B cell (primary cell): Measurements from ENCODE around the gene GLRX5. TPM values are rescaled to one million over a fixed set of nuclear protein-coding genes. Genes with fewer than 3 reads are reported as not detected.
A peak's percentile ranks its signal among the peaks of the same experiment; 100 is the strongest.

ENCODE experiments used
- ATAC-seq: fragments of 200-7000 bp; cut with Tn5 transposase; one replicate; pipeline ENCODE4 v1.10.0; 2021; ENCODE audit warnings: low read depth, mild to moderate bottlenecking, moderate number of reproducible peaks, moderate library complexity
- CTCF ChIA-PET: fragments of 350-600 bp; sonication (Branson Sonifier 250); formaldehyde crosslinking; loops from one replicate; lab custom pipeline; 2021; ENCODE audit warnings: antibody characterized with exemption, inconsistent platforms; lab: Charles Lee
- POLR2A ChIA-PET: fragments of 350-600 bp; sonication (Branson Sonifier 250); formaldehyde crosslinking; loops from one replicate; lab custom pipeline; 2021; ENCODE audit warnings: antibody characterized with exemption; lab: Charles Lee
- DNase-seq: peaks from one replicate; pipeline ENCODE4 v3.0.0; 2013
- H2AFZ ChIP-seq: 2 replicates; pipeline ENCODE4 v1.6.1; 2012; ENCODE audit warnings: mild to moderate bottlenecking, low read depth, low read length; ENCODE audit not compliant: insufficient read depth, poor library complexity, severe bottlenecking
- H3K27ac ChIP-seq, 2 donors: 1 replicate in 1 of 2; 2 replicates in 1 of 2; pipeline ENCODE4 v1.5.1; 2012 to 2013; ENCODE audit warnings: low read length in 2 of 2, mild to moderate bottlenecking in 2 of 2, moderate library complexity in 1 of 2
- H3K27me3 ChIP-seq, 4 experiments: fragments of 200-600 bp in 1 of 4; sonication (generic) in 1 of 4; replicated peaks in 1 of 4; 1 replicate in 2 of 4; 2 replicates in 2 of 4; pipeline versions ENCODE4 v1.6.1 to v1.7.0; 2013 to 2016; ENCODE audit warnings: low read length in 3 of 4, mild to moderate bottlenecking in 2 of 4, mixed read lengths in 1 of 4, moderate library complexity in 1 of 4; ENCODE audit not compliant: insufficient read depth in 4 of 4, control insufficient read depth in 3 of 4; ENCODE audit errors: control extremely low read depth in 1 of 4
- H3K36me3 ChIP-seq, 2 experiments: replicated peaks in 1 of 2; 1 replicate in 1 of 2; 2 replicates in 1 of 2; pipeline versions ENCODE4 v1.6.1 to v1.7.1; 2013; ENCODE audit warnings: low read length in 1 of 2; ENCODE audit not compliant: insufficient read depth in 2 of 2, control insufficient read depth in 1 of 2; ENCODE audit errors: control extremely low read depth in 1 of 2, extremely low read depth in 1 of 2
- H3K4me1 ChIP-seq, 2 donors: fragments of 200-600 bp in 1 of 2; sonication (generic) in 1 of 2; 1 replicate in 1 of 2; 2 replicates in 1 of 2; pipeline versions ENCODE4 v1.5.1 to v1.6.1; 2013 to 2017; ENCODE audit warnings: low read length in 2 of 2; ENCODE audit not compliant: control insufficient read depth in 2 of 2, insufficient read depth in 2 of 2
- H3K4me2 ChIP-seq: replicated peaks from 2 replicates; pipeline ENCODE3; 2012; ENCODE audit warnings: mild to moderate bottlenecking, low read depth, low read length; ENCODE audit not compliant: poor library complexity, severe bottlenecking
- H3K4me3 ChIP-seq, 5 experiments: fragments of 200-600 bp in 1 of 5; sonication (generic) in 1 of 5; 1 replicate in 3 of 5; 2 replicates in 2 of 5; pipeline versions ENCODE4 v1.5.1 to v1.7.0; 2011 to 2016; ENCODE audit warnings: low read length in 4 of 5, mild to moderate bottlenecking in 4 of 5, low read depth in 2 of 5, control low read depth in 1 of 5, moderate library complexity in 1 of 5; ENCODE audit not compliant: insufficient read depth in 1 of 5; ENCODE audit errors: control extremely low read depth in 1 of 5, extremely low read depth in 1 of 5
- H3K79me2 ChIP-seq: fragments of 200-600 bp; sonication (generic); one replicate; pipeline ENCODE4 v1.6.0; 2016; ENCODE audit warnings: low read length; ENCODE audit not compliant: control insufficient read depth, insufficient read depth
- H3K9ac ChIP-seq: fragments of 200-600 bp; sonication (generic); 2 replicates; pipeline ENCODE4 v1.6.1; 2017; ENCODE audit warnings: mild to moderate bottlenecking, low read length, moderate library complexity
- H3K9me3 ChIP-seq, 3 donors: one replicate each; pipeline versions ENCODE4 v1.6.1 to v1.7.1; 2013; ENCODE audit warnings: low read length in 2 of 3; ENCODE audit not compliant: control insufficient read depth in 2 of 3, insufficient read depth in 1 of 3; ENCODE audit errors: control extremely low read depth in 1 of 3
- H4K20me1 ChIP-seq: 2 replicates; pipeline ENCODE4 v1.6.0; 2012; ENCODE audit warnings: mild to moderate bottlenecking, low read length; ENCODE audit not compliant: insufficient read depth, control insufficient read depth, poor library complexity, severe bottlenecking
- H3K27ac Mint-ChIP-seq: one replicate; pipeline ENCODE4 v1.8.0; 2021; ENCODE audit warnings: mixed read lengths
- H3K27me3 Mint-ChIP-seq: one replicate; pipeline ENCODE4 v1.8.0; 2021; ENCODE audit warnings: mixed read lengths
- H3K4me1 Mint-ChIP-seq: one replicate; pipeline ENCODE4 v1.8.0; 2021; ENCODE audit warnings: mixed read lengths
- H3K4me3 Mint-ChIP-seq: one replicate; pipeline ENCODE4 v1.8.0; 2021; ENCODE audit warnings: mixed read lengths
- H3K9me3 Mint-ChIP-seq: one replicate; pipeline ENCODE4 v1.8.0; 2022; ENCODE audit warnings: mixed read lengths; ENCODE audit not compliant: insufficient read depth
- EZH2 ChIP-seq: IDR thresholded peaks from 2 replicates; pipeline ENCODE4 v1.6.1; 2012; ENCODE audit warnings: borderline replicate concordance, low read depth, mild to moderate bottlenecking, moderate library complexity, low read length; ENCODE audit not compliant: insufficient read depth, poor library complexity, severe bottlenecking
- WGBS: methylation state at CpG from one replicate; pipeline ENCODE4 v1.1.5; 2013; ENCODE audit warnings: missing lambda C conversion rate; ENCODE audit not compliant: insufficient coverage; 5-methylcytosine and 5-hydroxymethylcytosine counted together
- intact Hi-C: fragments of 100-400 bp; cut with micrococcal nuclease; formaldehyde crosslinking; loops from one replicate; pipeline ENCODE4 v1.10.0; 2022
- polyA plus RNA-seq: library from polyadenylated mRNA; depleted of rRNA; stranded (reverse); fragments of >200 nt; gene quantifications from 2 replicates; pipeline ENCODE4 v1.2.3, GENCODE V29; 2012
- total RNA-seq, 2 donors: library from RNA; stranded (reverse); fragments of 120-200 nt in 1 of 2; gene quantifications; 1 replicate in 1 of 2; 2 replicates in 1 of 2; pipeline versions ENCODE4 v1.2.3 to v1.2.4, GENCODE V29; 2013 to 2022
- TF ChIP-seq, protein P1 (sequence below): fragments of 200-600 bp; IDR thresholded peaks from one replicate; pipeline ENCODE4 v1.8.0; 2022; ENCODE audit warnings: antibody characterized with exemption, mild to moderate bottlenecking

The GLRX5 gene
- total and polyA plus RNA-seq, 2 donors (not counting 1 experiment from before 2014, with no cell fraction given) = 7.8 to 18.4 TPM

DNA sequence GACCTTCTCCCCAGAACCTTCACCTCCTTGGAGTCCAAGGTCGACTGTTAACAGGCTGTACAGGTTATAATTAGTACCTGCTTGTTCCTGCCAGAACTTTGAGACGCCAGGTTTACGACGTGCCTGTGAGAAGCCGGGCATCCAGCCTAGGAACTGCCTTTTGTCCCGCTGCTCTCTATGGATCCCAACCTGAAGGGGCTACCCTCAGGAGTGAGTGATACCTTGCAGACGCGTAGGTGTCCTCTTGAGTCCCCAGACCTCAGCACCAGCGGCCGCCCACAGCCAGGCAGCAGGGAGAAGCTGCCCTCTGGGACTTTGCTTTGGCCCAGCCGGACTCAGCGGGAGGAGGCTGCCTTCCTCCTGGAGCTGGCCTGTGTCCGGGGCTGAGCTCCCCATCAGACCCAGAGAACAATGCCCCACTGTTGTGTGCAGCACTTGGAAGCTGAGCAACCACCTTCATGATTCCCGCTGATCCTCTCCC, 34.6 kb upstream of the GLRX5 start:
- intact Hi-C loops = no loop called here
- Histone ChIP-seq H2AFZ (no peak overlapping the region), H3K27me3 (no peaks in the 10 kb centered on the region), H3K79me2 (peaks cover 92% of the 10 kb centered on the region), H3K27ac (no peak overlapping the region), H3K9ac (no peak overlapping the region), H3K4me2 (no peak overlapping the region), H3K4me3 (no peak overlapping the region), H3K4me1 (peaks cover 60 to 94% of the 10 kb centered on the region in 2 donors), H3K9me3 (no peaks in the 10 kb centered on the region), H3K36me3 (peaks cover 0 to 39% of the 10 kb centered on the region in 2 experiments), H4K20me1 (peaks cover 44% of the 10 kb centered on the region)
- peak overlapping the region; percentile 67 for H3K27ac Mint-ChIP-seq
- ChIA-PET POLR2A (interaction anchor here (0.6 kb wide), 1 partner anchor 15 kb away, joined by 3 read pairs; no protein-coding TSS in a partner anchor), CTCF (no interaction called here)
- H3K4me1 Mint-ChIP-seq = peaks cover 90% of the 10 kb centered on the region
- WGBS = 91% methylated on average over 14 of the region's 14 CpGs
- DNase-seq (no peak), ATAC-seq (no peak)
- no peaks in the 10 kb centered on the region for H3K9me3 Mint-ChIP-seq
- H3K27me3 Mint-ChIP-seq = no peaks in the 10 kb centered on the region
- H3K4me3 Mint-ChIP-seq = peak overlapping the region; percentile 52
- TF ChIP-seq, protein P1, sequence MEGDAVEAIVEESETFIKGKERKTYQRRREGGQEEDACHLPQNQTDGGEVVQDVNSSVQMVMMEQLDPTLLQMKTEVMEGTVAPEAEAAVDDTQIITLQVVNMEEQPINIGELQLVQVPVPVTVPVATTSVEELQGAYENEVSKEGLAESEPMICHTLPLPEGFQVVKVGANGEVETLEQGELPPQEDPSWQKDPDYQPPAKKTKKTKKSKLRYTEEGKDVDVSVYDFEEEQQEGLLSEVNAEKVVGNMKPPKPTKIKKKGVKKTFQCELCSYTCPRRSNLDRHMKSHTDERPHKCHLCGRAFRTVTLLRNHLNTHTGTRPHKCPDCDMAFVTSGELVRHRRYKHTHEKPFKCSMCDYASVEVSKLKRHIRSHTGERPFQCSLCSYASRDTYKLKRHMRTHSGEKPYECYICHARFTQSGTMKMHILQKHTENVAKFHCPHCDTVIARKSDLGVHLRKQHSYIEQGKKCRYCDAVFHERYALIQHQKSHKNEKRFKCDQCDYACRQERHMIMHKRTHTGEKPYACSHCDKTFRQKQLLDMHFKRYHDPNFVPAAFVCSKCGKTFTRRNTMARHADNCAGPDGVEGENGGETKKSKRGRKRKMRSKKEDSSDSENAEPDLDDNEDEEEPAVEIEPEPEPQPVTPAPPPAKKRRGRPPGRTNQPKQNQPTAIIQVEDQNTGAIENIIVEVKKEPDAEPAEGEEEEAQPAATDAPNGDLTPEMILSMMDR = no peak
- TF ChIP-seq EZH2 = no peak

DNA sequence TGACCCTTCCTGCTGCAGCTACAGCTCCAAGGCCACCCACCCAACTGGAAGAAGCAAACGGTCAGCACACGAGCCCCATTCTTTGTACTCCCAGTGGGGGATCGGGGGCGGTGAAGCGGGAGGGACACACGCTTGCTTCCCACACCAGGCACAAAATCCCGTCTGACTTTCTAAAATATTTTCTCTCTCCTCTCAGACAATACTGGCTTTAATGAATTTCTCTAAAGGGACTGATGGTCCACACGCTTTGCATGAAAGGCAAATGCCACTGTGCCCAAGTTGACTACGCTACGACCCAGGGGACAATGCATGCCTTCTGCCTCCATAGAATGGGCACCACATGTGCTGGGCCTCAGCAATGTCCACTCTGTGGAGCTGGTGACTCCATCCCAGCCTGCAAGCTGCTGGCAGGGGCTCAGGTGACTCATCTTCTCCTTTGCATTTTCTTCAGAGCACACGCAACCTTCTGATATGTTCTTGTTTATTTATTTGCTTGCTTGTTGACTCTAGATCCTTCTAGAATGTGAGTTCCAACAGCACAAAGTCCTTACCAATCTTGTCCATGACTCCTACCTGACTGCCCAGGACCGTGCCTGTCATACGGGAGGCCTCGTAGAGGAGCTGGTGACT, 34.0 kb upstream of the GLRX5 start:
- Histone ChIP-seq H3K79me2 (peaks cover 96% of the 10 kb centered on the region), H3K4me1 (peaks cover 57 to 94% of the 10 kb centered on the region in 2 donors), H3K9ac (no peak overlapping the region), H3K9me3 (no peaks in the 10 kb centered on the region), H2AFZ (no peak overlapping the region), H3K4me3 (no peak overlapping the region), H3K36me3 (peaks cover 0 to 39% of the 10 kb centered on the region in 2 experiments), H3K27me3 (no peaks in the 10 kb centered on the region), H4K20me1 (peaks cover 50% of the 10 kb centered on the region), H3K4me2 (no peak overlapping the region), H3K27ac (no peak overlapping the region)
- 72% methylated on average over 11 of the region's 14 CpGs for WGBS
- Mint-ChIP-seq H3K9me3 (no peaks in the 10 kb centered on the region), H3K4me3 (peak overlapping the region; percentile 52), H3K27me3 (no peaks in the 10 kb centered on the region), H3K27ac (peak overlapping the region; percentile 67), H3K4me1 (peaks cover 89% of the 10 kb centered on the region)
- DNase-seq = no peak
- ChIA-PET POLR2A (no interaction called here), CTCF (interaction anchor here (1.1 kb wide), 1 partner anchor 26 kb away, joined by 6 read pairs; no protein-coding TSS in a partner anchor)
- ATAC-seq = no peak
- intact Hi-C loops = no loop called here
- TF ChIP-seq EZH2 = no peak
- TF ChIP-seq, protein P1 = no peak
